Endothelial cell of hepatic sinusoid (primary cell): ENCODE data around the gene AK3.

Experiments
- in situ Hi-C: cut with HindIII; loops from 2 replicates; pipeline ENCODE4 v1.10.0; 2017; ENCODE audit warnings: low sequenced_read_pairs

The AK3 gene

GRCh38 chr9:4750023-4750673 is 9.1 kb upstream of the AK3 start:
- in situ Hi-C loops = loop anchor here (10.0 kb wide), 2 partner anchors 245 to 855 kb away; no protein-coding TSS in a partner anchor

GRCh38 chr9:4748612-4749011 is 7.6 kb upstream of the AK3 start:
- in situ Hi-C loops = no loop called here

- in situ Hi-C loops = no loop called here
Observed at GRCh38 chr9:4746278-4747030, 5.5 kb upstream of the AK3 start.

GRCh38 chr9:4743131-4743875 is 2.3 kb upstream of the AK3 start:
- in situ Hi-C loops = no loop called here

- in situ Hi-C loops = no loop called here
Observed at GRCh38 chr9:4742246-4742645, 1.2 kb upstream of the AK3 start.

- in situ Hi-C loops = no loop called here
Observed at GRCh38 chr9:4741365-4742089, 525 bp upstream of the AK3 start.

- in situ Hi-C loops = no loop called here
Observed at GRCh38 chr9:4740388-4740637, 689 bp downstream of the AK3 start.

GRCh38 chr9:4739587-4740387 is 1.2 kb downstream of the AK3 start:
- in situ Hi-C loops = no loop called here

GRCh38 chr9:4738866-4739586 is 2.0 kb downstream of the AK3 start:
- in situ Hi-C loops = no loop called here

GRCh38 chr9:4734150-4734549 is 6.9 kb downstream of the AK3 start:
- in situ Hi-C loops = no loop called here

GRCh38 chr9:4732890-4733289 is 8.1 kb downstream of the AK3 start:
- in situ Hi-C loops = no loop called here

- in situ Hi-C loops = no loop called here
Observed at GRCh38 chr9:4727593-4727992, 13.4 kb downstream of the AK3 start.

GRCh38 chr9:4725706-4726442 is 15.1 kb downstream of the AK3 start:
- in situ Hi-C loops = no loop called here

GRCh38 chr9:4721736-4722135 is 19.3 kb downstream of the AK3 start:
- in situ Hi-C loops = no loop called here

GRCh38 chr9:4718911-4719310 is 22.1 kb downstream of the AK3 start:
- in situ Hi-C loops = no loop called here

GRCh38 chr9:4717815-4718214 is 23.2 kb downstream of the AK3 start:
- in situ Hi-C loops = no loop called here

GRCh38 chr9:4716163-4716562 is 24.8 kb downstream of the AK3 start:
- in situ Hi-C loops = no loop called here

GRCh38 chr9:4714266-4715016 is 26.6 kb downstream of the AK3 start:
- in situ Hi-C loops = no loop called here

GRCh38 chr9:4713849-4714248 is 27.2 kb downstream of the AK3 start:
- in situ Hi-C loops = no loop called here
